ENCODE measurements around the gene GADD45G. TPM values are rescaled to one million over a fixed set of nuclear protein-coding genes. Genes with fewer than 3 reads are reported as not detected.

GADD45G gene
- total and polyA plus RNA-seq, 2 experiments from 2014 or later: 12.7 to 24.1 TPM

DNA sequence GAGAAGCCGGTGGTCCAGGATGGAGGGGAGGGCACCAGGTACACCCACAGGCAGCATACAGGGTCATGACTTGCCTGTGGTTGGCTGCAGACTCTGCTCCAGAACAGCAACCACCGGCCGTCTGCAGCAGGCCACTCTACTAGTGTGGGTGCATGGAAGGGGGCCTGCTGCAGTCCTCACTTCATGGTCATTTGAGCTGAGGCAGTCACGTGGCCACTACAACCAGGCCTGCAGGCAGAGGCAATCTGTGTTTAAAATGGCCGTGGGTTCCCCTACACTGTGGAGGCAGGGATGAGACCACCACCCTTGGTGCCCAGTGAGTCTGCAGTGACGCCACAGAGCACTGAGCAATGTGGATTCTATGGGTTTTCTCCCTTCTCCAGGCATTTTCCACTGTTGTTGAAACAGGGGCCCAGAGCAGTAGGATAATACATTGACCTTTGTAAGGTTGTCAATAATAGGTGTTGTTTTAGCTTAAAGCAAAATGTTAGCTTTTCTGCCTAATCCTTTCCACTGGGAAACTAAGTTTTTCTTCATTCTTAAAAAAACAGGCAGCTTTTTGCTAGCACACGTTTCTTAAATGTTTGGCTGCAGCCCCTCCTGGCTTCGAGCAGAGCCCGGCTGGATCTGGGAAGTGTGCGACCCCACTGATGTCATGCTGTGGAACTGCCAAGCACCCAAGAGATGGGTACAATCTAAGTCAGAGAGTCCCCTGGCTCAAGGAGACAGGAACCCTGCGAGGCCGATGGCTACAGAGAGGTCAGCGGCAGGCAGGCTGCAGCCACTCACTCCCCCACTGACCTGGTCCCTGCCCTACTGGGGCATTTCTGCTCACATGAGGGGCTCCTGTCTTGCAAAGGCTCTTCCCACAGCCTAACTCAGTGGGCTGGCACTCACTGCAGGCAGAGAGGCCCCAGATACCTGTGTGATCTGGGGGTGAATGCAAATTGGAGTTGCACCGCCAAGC is 21.2 kb downstream of the GADD45G start (continued):
- TF ChIP-seq, protein P1, sequence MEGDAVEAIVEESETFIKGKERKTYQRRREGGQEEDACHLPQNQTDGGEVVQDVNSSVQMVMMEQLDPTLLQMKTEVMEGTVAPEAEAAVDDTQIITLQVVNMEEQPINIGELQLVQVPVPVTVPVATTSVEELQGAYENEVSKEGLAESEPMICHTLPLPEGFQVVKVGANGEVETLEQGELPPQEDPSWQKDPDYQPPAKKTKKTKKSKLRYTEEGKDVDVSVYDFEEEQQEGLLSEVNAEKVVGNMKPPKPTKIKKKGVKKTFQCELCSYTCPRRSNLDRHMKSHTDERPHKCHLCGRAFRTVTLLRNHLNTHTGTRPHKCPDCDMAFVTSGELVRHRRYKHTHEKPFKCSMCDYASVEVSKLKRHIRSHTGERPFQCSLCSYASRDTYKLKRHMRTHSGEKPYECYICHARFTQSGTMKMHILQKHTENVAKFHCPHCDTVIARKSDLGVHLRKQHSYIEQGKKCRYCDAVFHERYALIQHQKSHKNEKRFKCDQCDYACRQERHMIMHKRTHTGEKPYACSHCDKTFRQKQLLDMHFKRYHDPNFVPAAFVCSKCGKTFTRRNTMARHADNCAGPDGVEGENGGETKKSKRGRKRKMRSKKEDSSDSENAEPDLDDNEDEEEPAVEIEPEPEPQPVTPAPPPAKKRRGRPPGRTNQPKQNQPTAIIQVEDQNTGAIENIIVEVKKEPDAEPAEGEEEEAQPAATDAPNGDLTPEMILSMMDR (conservative IDR thresholded peaks at IDR 0.05; ENCODE audit: low read depth in 2 of 2): no peak

DNA sequence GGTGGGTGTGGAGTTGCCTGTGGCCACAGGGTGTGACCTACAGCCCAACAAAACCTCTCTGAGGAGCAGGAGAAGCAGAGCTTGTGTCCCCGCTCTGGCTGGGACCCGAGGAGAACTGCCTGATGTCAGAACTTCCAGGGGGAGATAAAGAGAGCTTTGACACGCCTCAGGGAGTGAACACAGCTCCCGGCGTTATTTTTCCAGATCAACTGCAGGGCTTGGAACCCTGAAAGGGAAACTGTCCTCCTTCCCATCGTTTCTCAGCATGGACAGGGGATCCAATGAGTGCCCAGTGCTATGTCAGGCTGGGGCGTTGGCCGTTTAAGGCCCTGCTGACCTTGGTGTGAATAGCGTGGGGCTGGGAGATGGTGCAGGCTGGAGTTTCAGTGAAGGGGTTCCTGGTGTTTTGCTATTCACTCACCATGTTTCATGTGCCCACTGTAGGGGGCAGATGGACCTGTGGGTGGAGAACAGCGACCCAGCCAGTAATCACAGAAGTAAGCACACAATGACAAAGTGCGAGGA is 22.0 kb downstream of the GADD45G start:
- H3K27me3 ChIP-seq (ENCODE audit: insufficient read depth): no peaks in the 10 kb centered on the region
- no peak for ATAC-seq
- H3K9me2 ChIP-seq (ENCODE audit: insufficient read depth): no peaks in the 10 kb centered on the region
- no peak overlapping the region for H3K4me2 ChIP-seq
- H3K36me3 ChIP-seq (ENCODE audit: insufficient read depth): no peaks in the 10 kb centered on the region
- DNase-seq (ENCODE audit: low spot score): no peak
- H3K27ac ChIP-seq (ENCODE audit: low read depth): no peak overlapping the region
- no peak for TF ChIP-seq EZH2 (IDR thresholded peaks at IDR 0.05; ENCODE audit: low read depth, unreplicated experiment)
- TF ChIP-seq STAT1 (IDR thresholded peaks at IDR 0.05; ENCODE audit: unreplicated experiment): no peak
- no peak overlapping the region for H3K4me3 ChIP-seq
- no peaks in the 10 kb centered on the region for H3F3A ChIP-seq (replicated peaks; ENCODE audit: low read depth)
- H3K4me1 ChIP-seq (ENCODE audit: insufficient read depth): no peaks in the 10 kb centered on the region
- H3K79me2 ChIP-seq (replicated peaks; ENCODE audit: insufficient read depth): no peaks in the 10 kb centered on the region
- peaks cover 5% of the 10 kb centered on the region for H3K27me3 Mint-ChIP-seq (ENCODE audit: insufficient read depth, low read depth, poor library complexity)
- no peak overlapping the region for H3K27ac Mint-ChIP-seq
- H3K36me3 Mint-ChIP-seq (ENCODE audit: low read depth): no peaks in the 10 kb centered on the region
- no peaks in the 10 kb centered on the region for H4K20me1 ChIP-seq (replicated peaks; ENCODE audit: insufficient read depth)
- no peak overlapping the region for H2AFZ ChIP-seq
- no peaks in the 10 kb centered on the region for H3K9me3 Mint-ChIP-seq
- no peak overlapping the region for H3K4me3 Mint-ChIP-seq
- peaks cover 16% of the 10 kb centered on the region for H3K4me1 Mint-ChIP-seq

DNA sequence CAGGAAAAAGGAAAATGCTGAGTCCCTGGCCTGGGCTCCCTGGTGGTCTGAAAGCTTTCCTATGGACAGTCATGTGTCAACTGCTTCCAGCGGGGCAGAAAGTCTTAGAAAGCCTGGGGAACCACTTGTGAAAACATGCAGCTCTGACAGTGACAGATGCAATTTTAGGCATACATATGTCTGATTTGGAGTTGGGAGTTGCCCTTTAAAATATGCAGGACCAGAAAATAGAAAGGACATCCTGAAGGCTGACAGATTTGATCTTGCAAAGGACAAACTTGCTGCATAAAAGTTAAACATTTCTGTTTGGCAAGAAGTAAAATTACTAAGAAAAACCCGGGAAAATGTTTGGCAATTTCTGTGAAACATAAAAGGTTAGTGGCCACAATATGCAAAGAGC is 23.8 kb downstream of the GADD45G start:
- TF ChIP-seq STAT1 (IDR thresholded peaks at IDR 0.05; ENCODE audit: unreplicated experiment): no peak
- Mint-ChIP-seq H3K27me3 (ENCODE audit: insufficient read depth, low read depth, poor library complexity) (peaks cover 10% of the 10 kb centered on the region), H3K4me3 (no peak overlapping the region), H3K4me1 (peaks cover 6% of the 10 kb centered on the region), H3K9me3 (no peaks in the 10 kb centered on the region), H3K36me3 (ENCODE audit: low read depth) (no peaks in the 10 kb centered on the region), H3K27ac (no peak overlapping the region)
- ATAC-seq: no peak
- peaks cover 3% of the 10 kb centered on the region; the same call in 1 of the 2 replicates for H3K9me2 ChIP-seq (ENCODE audit: insufficient read depth)
- no peaks in the 10 kb centered on the region for H3K27me3 ChIP-seq (ENCODE audit: insufficient read depth)
- no peak overlapping the region for H3K27ac ChIP-seq (ENCODE audit: low read depth)
- H3K4me1 ChIP-seq (ENCODE audit: insufficient read depth): no peaks in the 10 kb centered on the region
- no peaks in the 10 kb centered on the region for H3K36me3 ChIP-seq (ENCODE audit: insufficient read depth)
- H3K4me3 ChIP-seq: no peak overlapping the region
- H3K79me2 ChIP-seq (replicated peaks; ENCODE audit: insufficient read depth): no peaks in the 10 kb centered on the region
- DNase-seq (ENCODE audit: low spot score): no peak
- H4K20me1 ChIP-seq (replicated peaks; ENCODE audit: insufficient read depth): no peaks in the 10 kb centered on the region
- no peaks in the 10 kb centered on the region for H3F3A ChIP-seq (replicated peaks; ENCODE audit: low read depth)
- no peak overlapping the region for H3K4me2 ChIP-seq
- H2AFZ ChIP-seq: no peak overlapping the region
